Esophagus (tissue), 2 donors: ENCODE data around the gene MAEL. TPM values are rescaled to one million over a fixed set of nuclear protein-coding genes. Genes with fewer than 3 reads are reported as not detected.

Experiments
- H3K27ac ChIP-seq, 2 donors: one replicate each; pipeline ENCODE4 v1.5.1; 2013; ENCODE audit warnings: low read depth in 2 of 2, mild to moderate bottlenecking in 2 of 2, inconsistent platforms in 1 of 2, low read length in 1 of 2, moderate library complexity in 1 of 2
- H3K27me3 ChIP-seq, 2 donors: one replicate each; pipeline ENCODE4 v1.6.1; 2013; ENCODE audit warnings: low read length in 2 of 2, control low read depth in 1 of 2, mild to moderate bottlenecking in 1 of 2; ENCODE audit not compliant: insufficient read depth in 2 of 2, control insufficient read depth in 1 of 2
- H3K36me3 ChIP-seq, 2 donors: one replicate each; pipeline ENCODE4 v1.6.1; 2013; ENCODE audit warnings: low read length in 1 of 2; ENCODE audit not compliant: control insufficient read depth in 2 of 2, insufficient read depth in 2 of 2
- H3K4me1 ChIP-seq, 2 donors: one replicate each; pipeline ENCODE4 v1.6.1; 2013; ENCODE audit warnings: low read length in 1 of 2; ENCODE audit not compliant: control insufficient read depth in 2 of 2, insufficient read depth in 2 of 2
- H3K4me3 ChIP-seq, 2 donors: one replicate each; pipeline ENCODE4 v1.5.1; 2013; ENCODE audit warnings: low read length in 2 of 2, mild to moderate bottlenecking in 2 of 2, low read depth in 1 of 2, moderate library complexity in 1 of 2
- H3K9me3 ChIP-seq, 2 donors: one replicate each; pipeline ENCODE4 v1.6.1; 2013; ENCODE audit warnings: mild to moderate bottlenecking in 2 of 2, low read depth in 1 of 2, low read length in 1 of 2, moderate library complexity in 1 of 2; ENCODE audit not compliant: control insufficient read depth in 2 of 2, insufficient read depth in 1 of 2
- WGBS, 2 donors: extraction: QIAGEN DNeasy Blood & Tissue Kit; methylation state at CpG; one replicate each; pipeline ENCODE4 v1.1.7; 2013; 5-methylcytosine and 5-hydroxymethylcytosine counted together
- polyA plus RNA-seq, 2 donors: library from polyadenylated mRNA; stranded (reverse); fragments of 200-250 nt; gene quantifications; one replicate each; pipeline ENCODE4 v1.2.3, GENCODE V29; 2013
- donor health status: healthy with polysubstance abuse.
- donor health status: Bipolar disorder and iron deficiency.

The MAEL gene
- polyA plus RNA-seq, 2 donors: 0.04 TPM; not detected in 1

DNA sequence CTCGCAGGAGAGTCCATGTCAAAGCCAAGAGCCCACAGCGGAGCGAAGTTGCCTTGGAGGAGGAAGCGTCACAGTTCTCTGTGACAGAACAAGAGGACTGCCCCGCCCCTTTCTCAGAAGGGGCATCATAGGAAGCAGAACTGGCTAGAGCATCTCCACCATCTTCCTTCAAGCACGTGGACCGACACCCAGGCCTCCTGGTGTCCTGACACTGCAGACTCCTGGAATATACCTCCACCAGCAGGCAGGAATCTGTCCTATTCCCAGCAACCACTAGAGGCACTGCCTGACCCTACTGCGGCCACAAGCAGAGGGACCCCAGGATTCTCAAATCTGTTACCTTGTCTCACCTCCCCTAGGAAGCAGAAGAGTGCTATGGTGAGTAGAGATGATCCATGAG is 63.3 kb downstream of the MAEL start:
- peaks cover 0 to 2% of the 10 kb centered on the region in 2 donors for H3K9me3 ChIP-seq
- H3K27me3 ChIP-seq: no peaks in the 10 kb centered on the region
- H3K4me1 ChIP-seq: no peaks in the 10 kb centered on the region
- H3K4me3 ChIP-seq: no peak overlapping the region
- 79 to 81% methylated on average over 8 of the region's 8 CpGs for WGBS, 2 donors
- no peak overlapping the region for H3K27ac ChIP-seq
- no peaks in the 10 kb centered on the region for H3K36me3 ChIP-seq

DNA sequence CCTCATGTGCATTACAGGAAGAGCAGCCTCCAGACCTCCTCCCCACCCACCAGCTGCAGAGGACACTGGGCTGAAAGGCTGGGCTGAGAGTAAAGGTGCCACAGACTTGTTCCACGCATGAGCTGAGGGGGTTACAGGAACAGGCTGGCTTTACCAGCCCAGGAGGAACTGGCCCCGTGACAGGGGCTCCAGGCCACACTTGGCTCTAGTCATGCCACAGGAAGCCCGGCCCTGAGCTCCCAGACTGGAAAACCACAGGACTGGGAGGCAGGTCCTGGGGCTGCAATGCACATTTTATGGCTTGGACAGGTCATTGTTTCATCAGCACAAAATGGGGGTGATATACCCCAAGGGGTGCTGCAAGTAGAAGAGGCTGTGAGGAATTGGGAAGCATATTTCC is 65.5 kb downstream of the MAEL start:
- WGBS, 2 donors: 65 to 75% methylated on average over 3 of the region's 3 CpGs
- H3K36me3 ChIP-seq: no peaks in the 10 kb centered on the region
- no peaks in the 10 kb centered on the region for H3K4me1 ChIP-seq
- H3K9me3 ChIP-seq: peaks cover 0 to 2% of the 10 kb centered on the region in 2 donors
- no peak overlapping the region for H3K4me3 ChIP-seq
- no peaks in the 10 kb centered on the region for H3K27me3 ChIP-seq
- H3K27ac ChIP-seq: no peak overlapping the region

DNA sequence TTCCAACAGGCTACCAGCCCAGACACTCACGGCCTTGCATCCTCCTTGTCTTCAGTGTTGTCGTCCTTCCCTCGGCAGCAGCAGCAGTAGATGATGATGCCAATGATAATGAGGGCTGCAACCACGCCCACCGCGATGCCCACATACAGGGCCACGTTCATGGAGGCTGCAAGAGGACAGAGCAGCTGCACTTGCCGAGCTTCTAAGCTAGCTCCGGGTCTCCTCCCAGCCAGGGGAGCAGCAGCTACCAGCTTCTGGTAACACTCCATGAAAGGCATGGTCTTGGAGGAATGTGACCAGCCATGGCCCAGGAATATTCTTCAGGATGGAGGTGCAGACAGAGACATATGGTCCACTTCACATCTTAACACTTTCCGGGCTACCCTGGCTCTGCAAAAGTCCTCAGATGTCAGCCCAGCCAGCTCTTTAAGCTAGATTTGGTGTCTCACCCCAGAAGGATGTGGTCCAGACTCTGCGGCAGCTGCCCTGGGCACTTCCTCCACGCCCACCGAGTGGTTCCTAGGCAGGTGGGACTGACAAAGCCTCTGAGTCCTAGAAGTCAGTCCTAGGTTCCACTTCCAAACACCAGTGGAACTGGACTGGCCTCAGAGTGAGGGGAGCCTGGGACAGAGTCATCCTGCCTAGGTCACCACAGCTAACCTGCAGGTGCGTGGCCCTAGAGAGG is 66.0 kb downstream of the MAEL start:
- no peaks in the 10 kb centered on the region for H3K36me3 ChIP-seq
- H3K27me3 ChIP-seq: no peaks in the 10 kb centered on the region
- no peak overlapping the region for H3K27ac ChIP-seq
- H3K4me1 ChIP-seq: no peaks in the 10 kb centered on the region
- H3K9me3 ChIP-seq: peaks cover 0 to 2% of the 10 kb centered on the region in 2 donors
- no peak overlapping the region for H3K4me3 ChIP-seq
- WGBS, 2 donors: 83 to 85% methylated on average over 14 of the region's 14 CpGs

DNA sequence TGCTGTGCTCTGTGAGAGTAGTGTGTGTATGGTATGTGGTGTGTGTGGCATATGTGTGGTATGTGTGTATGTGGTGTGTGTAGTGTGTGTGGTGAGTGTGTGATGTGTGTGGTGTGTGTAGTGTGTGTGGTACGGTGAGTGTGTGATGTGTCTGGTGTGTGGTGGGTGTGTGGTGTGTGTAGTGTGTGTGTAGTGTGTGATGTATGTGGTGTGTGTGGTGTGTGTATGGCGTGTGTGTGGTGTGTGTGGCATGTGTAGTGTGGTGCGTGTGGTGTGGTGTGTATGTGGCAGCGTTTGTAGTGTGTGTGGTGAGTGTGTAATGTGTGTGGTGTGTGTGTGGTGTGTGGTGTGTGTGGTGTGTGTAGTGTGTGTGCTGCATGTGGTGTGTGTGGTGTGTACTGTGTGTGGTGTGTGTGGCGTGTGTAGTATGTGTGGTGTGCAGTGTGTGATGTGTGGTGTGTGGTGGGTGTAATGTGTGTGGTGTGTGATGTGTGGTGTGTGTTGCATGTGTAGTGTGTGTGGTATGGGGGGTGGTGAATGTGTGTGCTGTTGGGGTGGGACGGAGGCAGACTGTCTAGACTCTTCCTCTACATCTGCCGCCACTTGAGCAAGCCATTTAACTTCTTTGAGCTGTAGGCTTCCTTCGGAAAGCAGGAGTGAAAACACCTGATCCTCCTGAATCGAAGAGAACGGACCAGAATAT is 67.6 kb downstream of the MAEL start:
- WGBS, 2 donors: 55 to 60% methylated on average over 10 of the region's 10 CpGs
- Histone ChIP-seq H3K4me1 (no peaks in the 10 kb centered on the region), H3K27me3 (no peaks in the 10 kb centered on the region), H3K27ac (no peak overlapping the region), H3K4me3 (no peak overlapping the region), H3K9me3 (peaks cover 0 to 2% of the 10 kb centered on the region in 2 donors), H3K36me3 (no peaks in the 10 kb centered on the region)

DNA sequence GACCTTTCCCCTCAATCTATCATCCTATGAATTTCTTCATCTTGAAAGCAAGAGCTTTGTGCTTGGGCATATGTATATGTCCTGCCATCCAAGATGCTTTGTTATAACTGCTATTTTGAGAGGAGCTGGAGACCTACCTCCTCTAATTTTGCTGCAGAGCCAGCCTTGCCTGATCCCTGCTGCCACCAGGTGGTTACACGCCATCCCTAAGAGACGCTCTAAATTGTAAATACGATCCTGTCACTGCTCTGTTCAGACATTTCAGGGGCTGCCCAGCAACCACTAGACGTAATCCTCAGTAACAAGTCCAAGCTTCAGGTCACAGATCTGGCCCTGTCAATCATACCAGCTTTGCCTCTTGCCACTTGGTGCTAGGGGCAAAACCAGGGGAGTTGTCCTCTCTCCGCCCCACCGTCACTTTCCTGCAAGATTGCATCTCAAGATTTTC is 68.2 kb downstream of the MAEL start:
- H3K36me3 ChIP-seq: no peaks in the 10 kb centered on the region
- H3K27ac ChIP-seq: no peak overlapping the region
- H3K4me1 ChIP-seq: no peaks in the 10 kb centered on the region
- WGBS, 2 donors: 38 to 47% methylated on average over 6 of the region's 6 CpGs
- peaks cover 0 to 2% of the 10 kb centered on the region in 2 donors for H3K9me3 ChIP-seq
- H3K27me3 ChIP-seq: no peaks in the 10 kb centered on the region
- H3K4me3 ChIP-seq: no peak overlapping the region

DNA sequence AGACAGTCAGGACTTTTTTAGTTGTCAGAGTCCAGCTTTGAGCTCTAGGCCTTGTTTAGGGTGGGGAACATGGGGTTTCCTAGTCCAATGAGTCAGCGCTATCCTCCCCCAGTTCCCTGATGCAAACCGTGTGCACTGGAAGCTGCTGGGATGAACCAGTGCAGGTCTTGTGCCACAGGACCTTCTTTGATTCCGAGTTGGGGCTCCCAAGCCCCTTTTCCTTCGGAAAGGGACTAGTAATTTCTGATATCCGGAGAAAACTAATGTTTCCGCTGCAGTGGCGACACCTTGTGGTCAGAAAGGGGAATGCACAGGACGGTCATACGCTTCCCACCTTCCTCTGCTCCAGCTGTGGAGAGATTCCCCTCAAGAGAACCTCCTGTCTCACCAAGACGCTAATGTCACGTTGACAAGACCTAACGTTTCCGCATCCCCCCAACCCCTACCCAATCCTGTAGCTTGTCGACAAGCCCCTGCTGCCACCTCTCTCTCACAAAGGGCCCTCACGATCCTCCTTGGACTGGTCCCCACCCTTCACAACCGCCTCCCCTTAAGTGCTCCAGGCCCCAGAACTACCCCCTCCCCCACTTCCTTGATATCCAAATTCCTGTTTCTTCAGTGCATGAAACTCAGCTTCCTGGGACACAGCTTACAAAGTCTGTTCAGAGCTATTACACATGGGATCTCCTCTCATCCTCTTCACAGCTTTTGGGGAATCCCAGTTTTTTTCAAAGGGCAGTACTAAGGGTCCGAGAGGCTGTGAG is 70.1 kb downstream of the MAEL start:
- 15% methylated on average over 17 of the region's 17 CpGs for WGBS, 2 donors
- H3K27me3 ChIP-seq: no peaks in the 10 kb centered on the region
- no peak overlapping the region for H3K27ac ChIP-seq
- H3K4me3 ChIP-seq: no peak overlapping the region
- peaks cover 0 to 2% of the 10 kb centered on the region in 2 donors for H3K9me3 ChIP-seq
- H3K36me3 ChIP-seq: no peaks in the 10 kb centered on the region
- H3K4me1 ChIP-seq: no peaks in the 10 kb centered on the region

DNA sequence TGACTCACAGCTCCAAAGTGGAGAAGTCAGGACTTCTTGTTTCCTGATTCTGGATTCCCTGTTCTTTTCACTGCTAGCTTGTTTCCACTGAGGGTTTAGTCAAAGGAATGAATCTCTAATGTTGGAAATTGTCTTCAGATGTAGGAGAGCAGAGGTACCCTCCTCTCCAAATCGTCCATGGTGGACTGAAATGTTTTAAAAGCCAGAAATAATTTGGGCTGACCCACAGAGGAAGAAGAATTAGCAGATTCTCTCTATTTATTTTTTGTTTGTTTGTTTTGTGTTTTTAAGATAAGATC is 70.7 kb downstream of the MAEL start:
- H3K4me1 ChIP-seq: no peaks in the 10 kb centered on the region
- H3K27ac ChIP-seq: no peak overlapping the region
- H3K36me3 ChIP-seq: no peaks in the 10 kb centered on the region
- 23 to 25% methylated on average over 1 of the region's 1 CpG for WGBS, 2 donors
- no peak overlapping the region for H3K4me3 ChIP-seq
- H3K27me3 ChIP-seq: no peaks in the 10 kb centered on the region
- H3K9me3 ChIP-seq: peaks cover 0 to 2% of the 10 kb centered on the region in 2 donors

DNA sequence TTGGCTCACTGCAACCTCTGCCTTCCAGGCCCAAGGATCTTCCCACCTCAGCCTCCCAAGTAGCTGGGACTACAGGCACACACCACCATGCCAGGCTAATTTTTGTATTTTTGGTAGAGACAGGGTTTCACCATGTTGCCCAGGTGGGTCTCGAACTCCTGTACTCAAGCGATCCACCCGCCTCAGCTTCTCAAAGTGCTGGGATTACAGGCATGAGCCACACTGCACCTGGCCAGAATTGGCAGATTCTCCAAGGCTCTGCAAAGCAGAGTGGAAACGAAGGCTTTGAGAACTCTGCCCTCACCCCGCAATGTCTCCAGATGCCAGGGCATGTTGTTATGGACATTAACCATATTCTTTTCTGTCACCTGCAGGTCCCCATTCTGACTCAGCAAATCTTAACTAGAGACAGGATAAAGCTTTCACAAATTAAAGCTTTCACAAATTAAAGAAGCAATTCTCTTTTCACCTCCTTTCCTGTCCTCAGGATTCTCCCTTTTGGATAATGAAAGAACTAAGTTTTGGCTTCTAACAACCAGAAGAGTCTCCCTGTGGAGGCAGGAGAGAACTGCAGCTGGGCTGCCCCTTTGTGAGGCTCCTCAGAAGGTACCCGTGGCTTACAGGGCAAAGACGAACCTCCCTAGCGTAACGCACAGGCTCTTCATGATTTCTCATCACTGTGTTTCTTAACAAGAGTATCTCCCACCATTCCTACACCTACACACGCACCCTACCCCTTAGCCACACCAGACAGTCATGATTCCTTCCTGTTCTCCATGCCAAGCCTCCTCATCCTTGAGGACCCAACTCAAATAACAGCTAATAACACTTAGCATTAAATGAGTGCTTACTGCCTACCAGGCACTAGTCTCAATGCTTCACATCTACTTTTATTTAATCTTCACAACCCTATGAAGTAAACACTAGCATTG is 71.3 kb downstream of the MAEL start:
- Histone ChIP-seq H3K4me1 (no peaks in the 10 kb centered on the region), H3K27me3 (no peaks in the 10 kb centered on the region), H3K27ac (no peak overlapping the region), H3K36me3 (no peaks in the 10 kb centered on the region), H3K4me3 (no peak overlapping the region), H3K9me3 (peaks cover 0 to 2% of the 10 kb centered on the region in 2 donors)
- WGBS, 2 donors: 71 to 72% methylated on average over 10 of the region's 10 CpGs

DNA sequence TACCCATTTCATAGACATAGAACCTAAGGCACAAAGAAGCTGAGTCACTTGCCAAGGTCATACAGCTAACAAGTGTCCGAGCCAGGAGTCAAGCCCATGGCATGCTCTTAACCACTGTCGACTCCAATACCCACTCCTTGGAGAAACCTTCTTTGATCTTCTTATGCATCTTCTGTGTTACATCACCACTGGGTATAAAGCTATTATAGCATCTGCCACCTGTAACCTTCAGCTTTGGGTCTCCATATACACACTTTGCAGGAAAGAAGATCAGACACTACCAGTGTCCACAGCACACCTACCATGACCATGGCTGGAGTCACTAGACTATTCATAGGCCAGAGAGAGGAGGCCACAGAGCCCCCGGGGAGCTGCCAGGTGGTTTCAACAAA is 72.0 kb downstream of the MAEL start:
- Histone ChIP-seq H3K9me3 (peaks cover 0 to 2% of the 10 kb centered on the region in 2 donors), H3K4me3 (no peak overlapping the region), H3K36me3 (no peaks in the 10 kb centered on the region), H3K27me3 (no peaks in the 10 kb centered on the region), H3K27ac (no peak overlapping the region), H3K4me1 (no peaks in the 10 kb centered on the region)
- WGBS, 2 donors: 86 to 91% methylated on average over 3 of the region's 3 CpGs
